Neural cell (in vitro differentiated cells): ENCODE results near the gene IDH3A. TPM values are rescaled to one million over a fixed set of nuclear protein-coding genes. Genes with fewer than 3 reads are reported as not detected.

ENCODE experiments used
- H2AFZ ChIP-seq: fragments of 200-600, 300-800 bp; sonication (generic), shearing (Covaris generic); 2 replicates; pipeline ENCODE4 v1.6.0; 2014; ENCODE audit warnings: low read depth, mild to moderate bottlenecking, antibody characterized with exemption, low read length, moderate library complexity
- H3F3A ChIP-seq: fragments of 200-600 bp; shearing (Covaris generic); 2 replicates; pipeline ENCODE4 v1.6.1; 2016; ENCODE audit warnings: mild to moderate bottlenecking, moderate library complexity, mixed read lengths, antibody characterized with exemption, low read length; ENCODE audit not compliant: insufficient read depth, poor library complexity, severe bottlenecking
- H3K27ac ChIP-seq: fragments of 200-600, 300-800 bp; sonication (generic), shearing (Covaris generic); 2 replicates; pipeline ENCODE4 v1.5.1; 2014; ENCODE audit warnings: mild to moderate bottlenecking, low read length, moderate library complexity
- H3K27me3 ChIP-seq: fragments of 300-800, 200-600 bp; sonication (generic), shearing (Covaris generic); 2 replicates; pipeline ENCODE4 v1.6.0; 2014; ENCODE audit warnings: mild to moderate bottlenecking, low read depth, low read length, moderate library complexity; ENCODE audit not compliant: insufficient read depth
- H3K36me3 ChIP-seq: fragments of 300-800, 200-600 bp; sonication (generic), shearing (Covaris generic); 2 replicates; pipeline ENCODE4 v1.5.1; 2014; ENCODE audit warnings: mild to moderate bottlenecking, antibody characterized with exemption, low read length, moderate library complexity; ENCODE audit not compliant: insufficient read depth
- H3K4me2 ChIP-seq: fragments of 300-800, 200-600 bp; sonication (generic), shearing (Covaris generic); 2 replicates; pipeline ENCODE4 v1.6.0; 2014; ENCODE audit warnings: mild to moderate bottlenecking, low read length
- H3K4me3 ChIP-seq: fragments of 300-800, 200-600 bp; sonication (generic), shearing (Covaris generic); 2 replicates; pipeline ENCODE4 v1.5.1; 2014; ENCODE audit warnings: mild to moderate bottlenecking, low read length, moderate library complexity
- H3K79me2 ChIP-seq: fragments of 200-600 bp; shearing (Covaris generic); replicated peaks from 2 replicates; pipeline ENCODE4 v1.6.0; 2014; ENCODE audit warnings: mild to moderate bottlenecking, low read length, moderate library complexity; ENCODE audit not compliant: insufficient read depth
- H3K9ac ChIP-seq: fragments of 300-800, 200-600 bp; sonication (generic), shearing (Covaris generic); 2 replicates; pipeline ENCODE4 v1.6.1; 2016; ENCODE audit warnings: mild to moderate bottlenecking, low read length, mixed read lengths
- H3K9me2 ChIP-seq: fragments of 200-600 bp; shearing (Covaris generic); 2 replicates; pipeline ENCODE4 v1.6.1; 2016; ENCODE audit warnings: mild to moderate bottlenecking, low read length, mixed read lengths; ENCODE audit not compliant: insufficient read depth
- H3K9me3 ChIP-seq: fragments of 200-600, 300-800 bp; sonication (generic), shearing (Covaris generic); 2 replicates; pipeline ENCODE4 v1.6.1; 2016; ENCODE audit warnings: mild to moderate bottlenecking, mixed run types, low read length, moderate library complexity, mixed read lengths
- H4K20me1 ChIP-seq: fragments of 200-600 bp; shearing (Covaris generic); 2 replicates; pipeline ENCODE4 v1.6.1; 2016; ENCODE audit warnings: mild to moderate bottlenecking, mixed run types; ENCODE audit not compliant: insufficient read depth
- CTCF ChIP-seq: fragments of 450-650 bp; IDR thresholded peaks from 2 replicates; pipeline ENCODE4 v1.5.1; 2014; ENCODE audit warnings: antibody characterized with exemption, mild to moderate bottlenecking, moderate library complexity; ENCODE audit not compliant: poor library complexity, severe bottlenecking
- EP300 ChIP-seq: fragments of 450-650 bp; conservative IDR thresholded peaks from 2 replicates; pipeline ENCODE4 v1.6.1; 2014; ENCODE audit warnings: antibody characterized with exemption, mild to moderate bottlenecking, moderate library complexity; ENCODE audit not compliant: poor library complexity, severe bottlenecking
- EZH2 ChIP-seq: fragments of 200-600, 300-800 bp; shearing (Covaris generic), sonication (generic); IDR thresholded peaks from 2 replicates; pipeline ENCODE4 v1.6.1; 2014; ENCODE audit warnings: antibody characterized with exemption, low read length, borderline replicate concordance, mild to moderate bottlenecking; ENCODE audit not compliant: insufficient read depth, poor library complexity, severe bottlenecking
- MXI1 ChIP-seq: fragments of 450-650 bp; conservative IDR thresholded peaks from 2 replicates; pipeline ENCODE4 v1.6.1; 2014; ENCODE audit warnings: antibody characterized with exemption, mild to moderate bottlenecking; ENCODE audit not compliant: poor library complexity, severe bottlenecking
- POLR2AphosphoS5 ChIP-seq: IDR thresholded peaks from 2 replicates; pipeline ENCODE4 v1.6.1; 2012
- RAD21 ChIP-seq: fragments of 450-650 bp; conservative IDR thresholded peaks from 2 replicates; pipeline ENCODE4 v1.6.1; 2014; ENCODE audit warnings: antibody characterized with exemption, mild to moderate bottlenecking, moderate library complexity
- REST ChIP-seq: IDR thresholded peaks from 2 replicates; pipeline ENCODE4 v1.6.1; 2012; ENCODE audit warnings: borderline replicate concordance
- SMC3 ChIP-seq: fragments of 450-650 bp; conservative IDR thresholded peaks from 2 replicates; pipeline ENCODE4 v1.6.1; 2014; ENCODE audit warnings: antibody characterized with exemption, mild to moderate bottlenecking, moderate library complexity; ENCODE audit not compliant: poor library complexity
- TAF1 ChIP-seq: IDR thresholded peaks from 2 replicates; pipeline ENCODE4 v1.6.1; 2012; ENCODE audit warnings: low read depth
- polyA plus RNA-seq: library from polyadenylated mRNA; depleted of rRNA; stranded (reverse); fragments of >200 nt; gene quantifications from 2 replicates; pipeline ENCODE4 v1.2.3, GENCODE V29; 2014

IDH3A gene
- polyA plus RNA-seq, 1 donor from 2014 or later, result 90.7 TPM

GRCh38 chr15:78125267-78125666 is 23.9 kb upstream of the IDH3A start:
- Histone ChIP-seq H3F3A (no peaks in the 10 kb centered on the region), H3K9me2 (no peaks in the 10 kb centered on the region), H3K4me3 (no peak overlapping the region), H3K9me3 (no peaks in the 10 kb centered on the region), H3K4me2 (no peak overlapping the region), H2AFZ (no peak overlapping the region), H3K79me2 (no peaks in the 10 kb centered on the region), H3K9ac (no peak overlapping the region), H4K20me1 (no peaks in the 10 kb centered on the region), H3K27me3 (no peaks in the 10 kb centered on the region), H3K36me3 (no peaks in the 10 kb centered on the region), H3K27ac (no peak overlapping the region)
- TF ChIP-seq EP300 (no peak), MXI1 (no peak), EZH2 (no peak), SMC3 (no peak), CTCF (no peak), TAF1 (no peak), REST (no peak), POLR2AphosphoS5 (no peak), RAD21 (no peak)

GRCh38 chr15:78127882-78128281 is 21.3 kb upstream of the IDH3A start:
- Histone ChIP-seq H3K9me3 (no peaks in the 10 kb centered on the region), H3K27me3 (no peaks in the 10 kb centered on the region), H3K79me2 (no peaks in the 10 kb centered on the region), H3K4me3 (no peak overlapping the region), H3K36me3 (no peaks in the 10 kb centered on the region), H4K20me1 (no peaks in the 10 kb centered on the region), H3K27ac (no peak overlapping the region), H2AFZ (no peak overlapping the region), H3K4me2 (no peak overlapping the region), H3K9me2 (no peaks in the 10 kb centered on the region), H3K9ac (no peak overlapping the region), H3F3A (peaks cover 4% of the 10 kb centered on the region)
- TF ChIP-seq TAF1, result no peak
- no peak for TF ChIP-seq POLR2AphosphoS5
- no peak for TF ChIP-seq MXI1
